HG03378 (cell line): Measurements from ENCODE around the gene RCC1.
"Not testable (repeated sequence)": the region's sequence is repeated elsewhere in the genome, so short reads cannot be mapped to it uniquely, and the experiment has no call there.

Experiments
- ATAC-seq: cut with Tn5 transposase; IDR thresholded peaks from one replicate; pipeline ENCODE4 v1.9.1; 2021; ENCODE audit warnings: mild to moderate bottlenecking, moderate library complexity; ENCODE audit not compliant: unreplicated experiment

Gene RCC1

DNA sequence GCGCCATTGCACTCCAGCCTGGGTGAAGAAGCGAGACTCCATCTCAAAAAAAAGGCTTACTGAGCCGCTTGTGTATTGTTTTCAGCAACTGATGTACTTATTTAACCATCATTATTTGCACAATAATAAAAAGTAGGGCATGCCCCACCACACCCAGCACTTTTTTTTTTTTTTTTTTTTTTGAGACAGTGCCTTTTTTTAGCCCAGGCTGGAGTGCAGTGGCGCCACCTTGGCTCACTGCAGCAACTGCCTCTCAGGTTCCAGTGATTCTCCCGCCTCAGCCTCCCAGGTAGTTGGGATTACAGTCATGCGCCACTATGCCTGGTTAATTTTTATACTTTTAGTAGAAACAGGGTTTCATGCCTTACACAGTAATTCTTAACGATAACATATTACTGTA, 34.8 kb downstream of the RCC1 start:
- no peak for ATAC-seq

DNA sequence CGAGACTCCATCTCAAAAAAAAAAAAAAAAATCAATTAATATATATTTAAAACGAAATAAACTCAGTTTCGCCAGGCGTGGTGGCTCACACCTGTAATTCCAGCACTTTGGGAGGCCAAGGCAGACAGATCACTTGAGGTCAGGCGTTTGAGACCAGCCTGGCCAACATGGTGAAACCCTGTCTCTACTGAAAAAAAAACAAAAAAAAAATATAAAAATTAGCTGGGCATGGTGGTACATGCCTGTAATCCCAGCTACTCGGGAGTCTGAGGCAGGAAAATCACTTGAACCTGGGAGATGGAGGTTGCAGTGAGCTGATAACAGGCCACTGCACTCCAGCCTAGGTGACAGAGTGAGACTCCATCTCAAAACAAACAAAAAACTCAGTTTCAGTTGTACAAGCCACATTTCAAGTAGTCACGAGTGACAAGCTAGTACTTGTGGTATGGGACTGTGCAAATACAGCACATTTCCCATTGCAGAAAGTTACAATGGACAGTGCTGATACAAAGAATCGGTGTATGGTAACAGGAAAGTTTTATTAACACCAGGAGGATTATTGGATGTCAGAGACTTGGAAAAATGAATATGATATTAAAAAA, 35.7 kb downstream of the RCC1 start:
- not testable (repeated sequence) for ATAC-seq

DNA sequence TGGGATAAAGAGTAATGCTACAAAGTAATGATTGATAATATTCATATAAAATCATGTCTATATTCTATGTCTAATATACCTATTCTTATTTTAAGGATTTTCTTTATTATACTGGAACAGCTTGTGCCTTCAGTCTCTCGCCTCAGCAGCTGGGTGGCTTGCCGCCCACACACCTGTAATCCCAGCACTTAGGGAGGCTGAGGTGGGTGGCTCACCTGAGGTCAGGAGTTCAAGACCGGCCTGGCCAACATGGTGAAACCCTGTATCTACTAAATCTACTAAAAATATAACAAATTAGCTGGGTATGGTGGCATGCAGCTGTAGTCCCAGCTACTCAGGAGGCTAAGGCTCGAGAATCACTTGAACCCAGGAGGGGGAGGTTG, 39.4 kb downstream of the RCC1 start:
- ATAC-seq: no peak

- ATAC-seq: no peak
Measured at GRCh38 chr1:28548318-28548717, 42.5 kb downstream of the RCC1 start.

- ATAC-seq: no peak
Measured at GRCh38 chr1:28551381-28551780, 45.5 kb downstream of the RCC1 start.

DNA sequence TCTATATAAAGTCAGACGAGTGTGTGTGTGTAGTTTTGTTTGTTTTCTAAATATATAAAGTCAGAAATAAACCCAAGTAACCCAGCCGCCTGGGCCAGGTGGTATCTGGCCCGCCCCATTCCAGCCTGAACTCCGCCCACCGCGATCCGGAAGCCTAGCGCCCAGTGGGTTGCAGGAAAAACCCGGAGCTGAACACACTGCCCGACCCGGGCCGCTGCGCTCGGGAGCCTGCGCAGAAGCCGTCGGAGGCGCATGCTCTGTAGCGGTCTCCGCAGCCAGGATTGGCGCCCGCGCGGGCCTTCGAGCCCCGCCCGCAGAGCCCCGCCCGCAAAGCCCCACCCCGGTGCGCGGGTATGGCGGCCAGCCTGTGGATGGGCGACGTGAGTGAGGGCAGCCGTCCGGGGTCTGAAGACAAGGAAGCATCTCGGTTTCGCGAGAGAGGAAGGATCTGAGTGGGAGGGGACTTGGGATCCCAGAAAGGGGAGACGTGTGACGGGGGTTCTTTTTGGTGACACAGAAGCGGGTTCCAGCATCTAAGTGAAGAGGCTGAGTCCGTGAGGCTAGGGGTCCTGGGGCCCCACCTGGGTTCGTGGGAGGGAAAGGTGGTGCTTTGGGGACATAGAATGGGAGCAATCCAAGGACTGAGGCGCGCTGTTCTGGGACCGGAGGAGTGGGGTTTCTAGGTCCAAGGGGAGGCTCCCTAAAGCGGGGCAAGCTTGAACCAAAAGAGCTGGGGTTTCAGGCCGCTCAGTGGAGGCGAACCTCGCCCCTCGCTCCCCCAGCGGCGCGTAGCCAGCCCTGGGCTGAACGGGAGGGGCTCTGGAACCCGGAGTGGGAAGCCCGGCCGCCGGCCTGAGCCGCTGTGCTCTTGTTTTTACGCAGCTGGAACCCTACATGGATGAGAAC, 47.2 kb downstream of the RCC1 start, which contains the start of gene TRNAU1AP:
TSS of gene TRNAU1AP (plus strand) at position 328 of the 906 bp plus-strand sequence. CDS start at position 354, 26 bp downstream.
- peak; percentile 89 for ATAC-seq

DNA sequence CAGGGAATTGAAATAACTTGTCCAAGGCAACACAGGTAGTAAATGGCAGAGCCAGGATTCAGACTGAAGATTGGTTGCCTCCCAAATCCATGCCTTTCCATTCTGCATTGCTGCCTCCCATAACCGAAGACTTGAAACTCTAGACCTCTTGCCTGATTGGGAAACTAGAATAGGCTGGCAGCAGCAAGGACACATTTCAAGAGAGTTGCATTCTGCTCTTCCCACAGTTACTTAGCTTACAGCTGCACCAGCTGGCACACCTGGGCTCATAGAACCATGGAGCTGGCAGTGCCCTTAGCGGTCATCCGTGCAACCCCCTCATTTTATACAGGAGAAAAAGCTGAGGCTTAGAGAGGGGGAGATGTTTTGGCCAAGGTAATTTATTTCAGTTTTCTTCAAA, 55.0 kb downstream of the RCC1 start:
- ATAC-seq: no peak

DNA sequence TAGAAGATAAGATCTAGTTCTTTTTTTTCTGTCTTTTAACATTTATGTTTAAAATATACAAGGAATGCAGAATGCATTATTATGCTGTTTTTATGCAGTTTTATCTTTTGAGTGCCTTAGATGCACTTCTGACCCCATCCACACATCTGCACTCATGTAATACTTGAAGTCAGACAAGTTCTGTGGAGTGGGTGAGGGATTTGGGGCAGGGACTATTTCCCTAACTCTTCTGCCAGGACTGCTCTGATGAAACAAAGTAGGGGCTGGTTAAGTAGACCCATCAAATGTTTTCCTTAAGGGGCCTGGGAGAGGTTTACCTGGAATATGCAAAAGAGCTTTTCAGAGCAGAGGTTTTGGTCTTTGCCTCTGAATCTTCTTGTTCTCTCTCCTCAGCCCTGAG, 58.5 kb downstream of the RCC1 start:
- ATAC-seq: no peak

GRCh38 chr1:28565040-28565439, 59.2 kb downstream of the RCC1 start:
- no peak for ATAC-seq

- ATAC-seq: no peak
Measured at GRCh38 chr1:28565726-28566125, 59.9 kb downstream of the RCC1 start.

GRCh38 chr1:28566931-28567330, 61.1 kb downstream of the RCC1 start:
- no peak for ATAC-seq

GRCh38 chr1:28571911-28572310, 66.1 kb downstream of the RCC1 start:
- ATAC-seq: no peak

- not testable (repeated sequence) for ATAC-seq
Measured at GRCh38 chr1:28572891-28573290, 67.0 kb downstream of the RCC1 start.

DNA sequence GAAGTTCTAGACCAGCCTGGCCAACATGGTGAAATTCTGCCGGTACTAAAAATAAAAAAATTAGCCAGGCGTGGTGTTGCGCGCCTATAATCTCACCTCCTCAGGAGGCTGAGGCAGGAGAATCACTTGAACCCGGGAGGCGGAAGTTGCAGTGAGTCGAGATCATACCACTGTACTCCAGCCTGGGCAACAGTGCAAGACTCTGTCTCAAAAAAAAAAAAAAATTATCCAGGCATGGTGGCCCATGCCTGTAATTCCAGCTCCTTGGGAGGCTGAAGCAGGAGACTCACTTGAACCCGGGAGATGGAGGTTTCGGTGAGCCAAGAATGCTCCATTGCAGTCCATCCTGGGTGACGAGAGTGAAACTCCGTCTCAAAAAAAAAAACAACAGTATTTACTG, 67.7 kb downstream of the RCC1 start:
- ATAC-seq: no peak

GRCh38 chr1:28577052-28577678, 71.3 kb downstream of the RCC1 start:
- no peak for ATAC-seq

GRCh38 chr1:28577738-28578536, 72.1 kb downstream of the RCC1 start:
- ATAC-seq: no peak

DNA sequence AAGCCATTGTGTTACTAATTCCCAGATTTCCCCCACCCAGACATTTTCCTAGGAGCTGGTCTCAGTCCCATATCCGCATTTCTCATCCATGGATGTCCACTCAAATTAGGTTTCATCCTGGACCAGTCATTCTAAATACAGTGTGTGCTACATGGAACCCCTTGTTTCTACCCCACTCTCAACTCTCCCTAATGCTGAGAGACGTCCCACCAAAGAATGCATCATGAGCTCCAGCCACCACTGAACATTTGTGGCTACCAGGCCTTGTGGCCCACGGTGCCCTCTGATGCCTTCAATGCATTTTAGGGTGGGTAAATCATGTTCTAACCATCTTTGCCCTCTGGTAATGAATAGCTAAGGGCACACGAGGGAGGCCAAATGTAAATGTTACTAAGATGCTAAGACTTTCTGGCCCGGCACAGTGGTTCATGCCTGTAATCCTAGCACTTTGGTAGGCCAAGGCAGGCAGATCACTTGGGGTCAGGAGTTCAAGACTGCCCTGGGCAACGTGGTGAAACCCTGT, 72.9 kb downstream of the RCC1 start:
- no peak for ATAC-seq

GRCh38 chr1:28579401-28579800, 73.6 kb downstream of the RCC1 start:
- ATAC-seq: no peak

- ATAC-seq: peak; percentile 30
Measured at GRCh38 chr1:28580722-28581530, 75.1 kb downstream of the RCC1 start.
